HG03064 (cell line): ENCODE data around the gene GPR84.

Source experiments
- ATAC-seq: cut with Tn5 transposase; IDR thresholded peaks from one replicate; pipeline ENCODE4 v1.9.1; 2021; ENCODE audit warnings: low read depth; ENCODE audit not compliant: unreplicated experiment

The GPR84 gene

GRCh38 chr12:54364413-54364812 lies at the start of gene GPR84:
GPR84 (minus strand) TSS chr12:54364486; CDS start chr12:54363851, 635 bp downstream.
- no peak for ATAC-seq

- no peak for ATAC-seq
Measured at GRCh38 chr12:54413284-54414190, 49.3 kb upstream of the GPR84 start.

- ATAC-seq = no peak
Measured at GRCh38 chr12:54412786-54413185, 48.5 kb upstream of the GPR84 start.

GRCh38 chr12:54412348-54412747 lies 48.1 kb upstream of the GPR84 start:
- no peak for ATAC-seq

GRCh38 chr12:54411391-54412241 lies 47.3 kb upstream of the GPR84 start:
- no peak for ATAC-seq

- no peak for ATAC-seq
Measured at GRCh38 chr12:54409267-54409666, 45.0 kb upstream of the GPR84 start.

GRCh38 chr12:54407183-54407905 lies 43.1 kb upstream of the GPR84 start:
- ATAC-seq = no peak

- no peak for ATAC-seq
Measured at GRCh38 chr12:54405573-54405972, 41.3 kb upstream of the GPR84 start.

GRCh38 chr12:54405106-54405505 lies 40.8 kb upstream of the GPR84 start:
- ATAC-seq = no peak

GRCh38 chr12:54404061-54405004 lies 40.0 kb upstream of the GPR84 start:
- no peak for ATAC-seq

- ATAC-seq = no peak
Measured at GRCh38 chr12:54401119-54401518, 36.8 kb upstream of the GPR84 start.

- ATAC-seq = no peak
Measured at GRCh38 chr12:54398995-54399793, 34.9 kb upstream of the GPR84 start.

- no peak for ATAC-seq
Measured at GRCh38 chr12:54398218-54398617, 33.9 kb upstream of the GPR84 start.

GRCh38 chr12:54397157-54397556 lies 32.9 kb upstream of the GPR84 start:
- no peak for ATAC-seq

GRCh38 chr12:54395545-54395944 lies 31.3 kb upstream of the GPR84 start:
- no peak for ATAC-seq

GRCh38 chr12:54394986-54395385 lies 30.7 kb upstream of the GPR84 start:
- no peak for ATAC-seq

GRCh38 chr12:54394281-54394719 lies 30.0 kb upstream of the GPR84 start:
- no peak for ATAC-seq

GRCh38 chr12:54393743-54394142 lies 29.5 kb upstream of the GPR84 start:
- ATAC-seq = no peak

- no peak for ATAC-seq
Measured at GRCh38 chr12:54393207-54393609, 28.9 kb upstream of the GPR84 start.
